GM12874 (cell line): ENCODE measurements around the gene MRPL46.

Source experiments
- TF ChIP-seq, protein P1 (sequence below): IDR thresholded peaks from 2 replicates; pipeline ENCODE4 v1.5.1; 2011; ENCODE audit warnings: low read depth, mild to moderate bottlenecking, control low read depth, low read length, moderate library complexity; ENCODE audit not compliant: insufficient read depth

The MRPL46 gene

DNA sequence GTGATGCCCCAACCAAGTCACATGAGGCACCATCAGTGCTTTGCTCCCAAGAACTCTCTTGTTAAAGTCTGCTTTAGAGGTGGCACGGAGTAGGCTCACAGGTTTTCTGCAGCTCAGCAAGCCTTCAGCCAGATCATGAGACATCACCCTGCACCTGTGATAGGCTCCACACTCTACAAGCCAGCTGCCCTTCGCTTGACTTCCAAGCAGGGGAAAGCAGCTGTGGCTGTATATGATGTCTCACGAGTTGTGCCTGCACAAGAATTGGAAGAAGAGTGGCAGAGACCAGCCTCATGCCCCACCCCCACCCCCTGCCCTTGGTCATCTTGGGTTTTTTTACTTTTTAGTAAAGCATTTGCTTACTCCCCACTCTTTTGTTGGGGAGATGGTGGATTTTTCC is 22.8 kb upstream of the MRPL46 start:
- TF ChIP-seq, protein P1, sequence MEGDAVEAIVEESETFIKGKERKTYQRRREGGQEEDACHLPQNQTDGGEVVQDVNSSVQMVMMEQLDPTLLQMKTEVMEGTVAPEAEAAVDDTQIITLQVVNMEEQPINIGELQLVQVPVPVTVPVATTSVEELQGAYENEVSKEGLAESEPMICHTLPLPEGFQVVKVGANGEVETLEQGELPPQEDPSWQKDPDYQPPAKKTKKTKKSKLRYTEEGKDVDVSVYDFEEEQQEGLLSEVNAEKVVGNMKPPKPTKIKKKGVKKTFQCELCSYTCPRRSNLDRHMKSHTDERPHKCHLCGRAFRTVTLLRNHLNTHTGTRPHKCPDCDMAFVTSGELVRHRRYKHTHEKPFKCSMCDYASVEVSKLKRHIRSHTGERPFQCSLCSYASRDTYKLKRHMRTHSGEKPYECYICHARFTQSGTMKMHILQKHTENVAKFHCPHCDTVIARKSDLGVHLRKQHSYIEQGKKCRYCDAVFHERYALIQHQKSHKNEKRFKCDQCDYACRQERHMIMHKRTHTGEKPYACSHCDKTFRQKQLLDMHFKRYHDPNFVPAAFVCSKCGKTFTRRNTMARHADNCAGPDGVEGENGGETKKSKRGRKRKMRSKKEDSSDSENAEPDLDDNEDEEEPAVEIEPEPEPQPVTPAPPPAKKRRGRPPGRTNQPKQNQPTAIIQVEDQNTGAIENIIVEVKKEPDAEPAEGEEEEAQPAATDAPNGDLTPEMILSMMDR: no peak

DNA sequence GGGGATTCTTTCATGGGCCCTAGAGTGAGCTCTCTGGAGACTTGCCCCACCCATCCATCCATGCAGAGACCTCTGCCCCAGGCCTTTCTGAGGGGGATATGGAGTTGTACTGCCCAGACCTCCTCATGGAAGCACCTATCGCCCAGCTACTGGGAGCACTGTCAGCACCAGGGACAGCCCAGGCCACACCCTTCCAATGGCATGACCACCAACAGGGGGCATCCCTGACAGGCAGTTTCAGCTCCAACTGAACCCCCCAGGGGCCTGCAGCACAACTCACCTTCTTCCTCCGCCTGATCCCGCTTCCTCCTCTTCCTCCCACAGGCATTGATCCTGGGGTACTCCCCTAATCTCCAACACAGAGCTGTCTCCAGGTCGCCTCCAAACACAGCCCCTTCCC is 22.1 kb upstream of the MRPL46 start:
- TF ChIP-seq, protein P1: 0 out of 2 replicates have a peak, but pooled peaks have one; percentile 5

DNA sequence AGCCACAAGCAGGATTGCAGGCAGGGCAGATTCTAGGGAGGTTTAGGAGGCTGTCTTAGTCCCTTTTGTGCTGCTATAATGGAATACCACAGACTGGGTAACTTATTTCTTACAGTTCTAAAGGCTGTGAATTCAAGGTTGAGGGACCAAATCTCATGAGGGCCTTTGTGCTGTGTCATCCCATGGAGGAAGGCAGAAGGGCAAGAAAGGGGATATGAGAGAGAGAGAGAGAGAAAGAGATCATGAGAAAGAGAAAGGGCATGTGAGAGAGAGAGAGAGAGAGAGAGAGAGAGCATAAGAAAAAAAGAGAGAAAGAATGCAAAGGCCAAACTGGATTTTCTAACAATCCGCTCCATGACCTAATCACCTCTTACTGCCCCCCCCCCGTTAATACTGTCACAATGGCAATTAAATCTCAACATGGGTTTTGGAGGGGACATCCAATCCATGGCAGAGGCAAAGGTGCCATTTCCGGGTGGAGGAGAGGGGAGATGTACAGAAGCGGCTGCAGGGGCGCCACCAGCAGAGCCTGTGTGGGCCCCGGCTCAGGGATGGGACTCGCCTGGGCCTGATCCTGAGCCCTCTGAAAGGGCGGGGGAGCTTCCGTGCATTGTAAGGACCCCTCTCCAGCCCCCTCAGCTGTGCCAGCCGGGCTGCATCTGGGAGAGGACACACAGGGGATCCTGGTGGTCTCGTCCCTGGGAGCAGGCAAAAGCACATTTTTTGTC is 20.8 kb upstream of the MRPL46 start:
- TF ChIP-seq, protein P1: no peak

DNA sequence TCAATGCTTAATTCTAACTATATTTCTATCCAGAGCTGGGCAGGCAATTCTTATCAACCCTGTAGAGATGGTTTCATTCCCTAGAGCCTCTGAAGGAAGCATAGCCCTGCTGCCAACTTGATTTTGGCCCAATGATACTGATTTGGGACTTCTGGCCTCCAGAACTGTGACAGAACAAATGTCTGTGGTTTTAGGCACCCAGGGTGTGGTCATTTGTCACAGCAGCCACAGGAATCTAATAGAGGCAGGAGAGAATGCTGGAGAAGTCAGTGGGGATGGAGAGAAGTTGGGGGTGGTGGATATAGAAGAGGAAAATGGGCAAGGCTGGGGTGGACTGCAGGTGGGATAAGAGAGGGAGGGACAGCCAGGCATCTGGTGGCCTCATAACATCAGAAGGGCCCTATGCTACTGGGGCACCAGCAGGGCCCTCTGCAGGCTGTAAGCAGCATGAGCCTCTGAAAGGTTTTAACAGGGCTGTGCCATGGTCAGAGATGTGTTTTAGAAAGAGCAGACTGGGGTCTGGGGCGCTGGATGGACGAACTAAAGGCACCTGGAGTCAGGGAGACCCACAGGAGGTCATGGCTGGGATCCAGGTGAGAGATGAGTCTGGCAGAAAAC is 20.1 kb upstream of the MRPL46 start:
- TF ChIP-seq, protein P1: no peak

DNA sequence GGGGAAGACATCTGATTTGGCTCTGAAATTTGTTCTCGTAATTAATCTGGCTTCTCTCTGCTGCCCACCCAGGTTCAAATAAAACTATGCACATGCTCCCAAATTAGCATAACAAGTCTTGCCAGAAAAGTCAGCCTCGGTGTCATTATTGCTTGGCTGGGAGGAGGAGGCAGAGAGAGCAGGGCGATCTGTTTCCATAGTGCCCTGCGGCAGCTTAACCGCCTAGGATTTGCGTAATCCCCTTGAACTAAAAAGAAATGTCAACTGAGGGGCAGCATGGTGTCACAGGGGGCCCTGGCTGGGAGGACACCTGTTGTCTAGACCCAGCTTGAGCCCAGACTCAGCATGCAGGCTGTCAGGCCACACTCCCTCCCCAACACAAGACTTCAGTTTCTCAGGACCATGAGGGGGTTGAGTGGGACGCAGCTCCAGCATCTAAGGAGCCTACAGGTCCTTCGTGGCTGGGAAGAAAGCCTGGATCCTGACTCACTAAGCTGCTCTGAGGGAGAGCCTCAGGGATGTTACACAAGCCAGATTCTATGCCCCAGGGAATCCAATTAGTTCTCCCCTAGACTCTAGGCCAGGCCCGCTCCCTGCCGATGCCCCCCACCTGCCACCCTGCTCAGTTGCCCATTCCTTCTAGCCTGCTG is 17.6 kb upstream of the MRPL46 start:
- TF ChIP-seq, protein P1: no peak

DNA sequence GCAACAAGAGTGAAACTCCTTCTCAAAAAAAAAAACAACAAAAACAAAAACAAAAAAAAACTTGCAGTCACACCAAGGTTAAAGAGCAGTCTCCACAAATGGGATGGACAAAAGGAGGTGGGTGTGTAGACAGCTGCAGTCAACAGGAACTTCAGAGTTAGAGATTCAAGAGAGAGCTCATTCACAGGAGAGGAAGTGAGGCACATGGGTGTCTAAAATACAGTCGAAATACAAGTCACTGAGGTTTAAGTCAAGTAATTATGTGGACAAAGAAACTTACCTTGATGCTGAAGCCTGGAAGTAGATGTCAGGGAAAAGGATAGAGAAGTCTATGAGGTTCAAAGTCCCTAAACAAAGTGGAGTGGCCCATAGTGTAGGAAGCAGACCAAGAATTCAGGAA is 15.1 kb upstream of the MRPL46 start:
- TF ChIP-seq, protein P1: no peak

DNA sequence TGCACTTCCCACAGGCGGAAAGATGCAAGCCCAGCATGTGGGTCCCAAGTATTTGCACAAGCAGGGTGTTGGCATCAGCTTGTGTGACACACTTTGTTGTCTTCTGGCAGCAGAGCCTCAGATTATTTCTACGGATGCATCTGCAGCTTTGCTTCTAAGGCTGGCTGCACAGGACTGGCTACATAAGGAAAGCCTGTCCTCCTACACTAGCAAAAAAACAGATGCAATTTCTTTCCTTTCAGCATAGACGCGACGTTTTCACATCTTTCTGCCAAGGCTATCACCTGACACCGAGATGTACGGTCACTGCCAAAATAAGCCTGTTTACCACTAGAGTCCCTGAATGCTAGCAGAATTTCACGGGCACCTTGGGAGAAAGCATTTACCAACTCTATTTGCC is 13.8 kb upstream of the MRPL46 start:
- TF ChIP-seq, protein P1: no peak
